Measurements from ENCODE around the gene ATRX. TPM values are rescaled to one million over a fixed set of nuclear protein-coding genes. Genes with fewer than 3 reads are reported as not detected.
"Not testable (repeated sequence)": the region's sequence is repeated elsewhere in the genome, so short reads cannot be mapped to it uniquely, and the experiment has no call there.

ATRX gene
- total and polyA plus RNA-seq, 2 experiments from 2014 or later = 162 to 179 TPM

DNA sequence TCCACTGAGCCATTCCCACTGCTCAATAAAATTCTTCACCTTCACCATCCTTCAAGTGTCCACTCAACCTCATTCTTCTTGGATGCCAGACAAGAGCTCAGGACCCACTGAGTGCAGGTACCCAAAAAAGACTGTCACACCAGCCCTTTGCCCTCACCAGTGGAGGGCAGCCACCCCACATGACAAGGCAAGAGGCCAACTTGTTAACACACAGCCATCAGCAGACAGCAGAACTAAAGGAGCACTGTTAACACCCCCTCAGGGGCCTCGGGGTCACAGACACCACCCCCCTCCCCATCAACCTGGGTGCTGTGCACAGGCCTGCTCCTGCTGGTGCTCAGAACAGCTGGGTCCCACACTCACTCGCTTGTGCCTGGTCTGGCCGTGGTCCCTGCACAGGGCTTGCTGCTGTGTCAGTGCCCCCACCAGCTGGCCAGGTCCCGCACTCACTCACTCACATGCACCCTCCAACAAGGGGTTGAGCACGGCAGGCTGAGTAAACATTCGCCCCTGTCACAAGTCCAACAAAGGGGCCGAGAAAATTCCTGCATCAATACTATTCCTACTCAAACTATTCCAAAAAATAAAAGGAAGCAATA, 54.1 kb downstream of the ATRX start:
- H2AFZ ChIP-seq = no peak overlapping the region
- no peaks in the 10 kb centered on the region for H3K9me2 ChIP-seq (ENCODE audit: insufficient read depth)
- peaks cover 24% of the 10 kb centered on the region; the same call in 1 of the 2 replicates for H3K4me1 ChIP-seq (ENCODE audit: insufficient read depth)
- H3K36me3 ChIP-seq (ENCODE audit: insufficient read depth) = no peaks in the 10 kb centered on the region
- H3K27ac Mint-ChIP-seq = no peak overlapping the region
- H3K27me3 ChIP-seq (ENCODE audit: insufficient read depth) = no peaks in the 10 kb centered on the region
- H3F3A ChIP-seq (replicated peaks; ENCODE audit: low read depth) = no peaks in the 10 kb centered on the region
- H4K20me1 ChIP-seq (replicated peaks; ENCODE audit: insufficient read depth) = peaks cover 26% of the 10 kb centered on the region
- ATAC-seq = peak; percentile 80
- peaks cover 100% of the 10 kb centered on the region for H3K79me2 ChIP-seq (replicated peaks; ENCODE audit: insufficient read depth)
- TF ChIP-seq, protein P1, sequence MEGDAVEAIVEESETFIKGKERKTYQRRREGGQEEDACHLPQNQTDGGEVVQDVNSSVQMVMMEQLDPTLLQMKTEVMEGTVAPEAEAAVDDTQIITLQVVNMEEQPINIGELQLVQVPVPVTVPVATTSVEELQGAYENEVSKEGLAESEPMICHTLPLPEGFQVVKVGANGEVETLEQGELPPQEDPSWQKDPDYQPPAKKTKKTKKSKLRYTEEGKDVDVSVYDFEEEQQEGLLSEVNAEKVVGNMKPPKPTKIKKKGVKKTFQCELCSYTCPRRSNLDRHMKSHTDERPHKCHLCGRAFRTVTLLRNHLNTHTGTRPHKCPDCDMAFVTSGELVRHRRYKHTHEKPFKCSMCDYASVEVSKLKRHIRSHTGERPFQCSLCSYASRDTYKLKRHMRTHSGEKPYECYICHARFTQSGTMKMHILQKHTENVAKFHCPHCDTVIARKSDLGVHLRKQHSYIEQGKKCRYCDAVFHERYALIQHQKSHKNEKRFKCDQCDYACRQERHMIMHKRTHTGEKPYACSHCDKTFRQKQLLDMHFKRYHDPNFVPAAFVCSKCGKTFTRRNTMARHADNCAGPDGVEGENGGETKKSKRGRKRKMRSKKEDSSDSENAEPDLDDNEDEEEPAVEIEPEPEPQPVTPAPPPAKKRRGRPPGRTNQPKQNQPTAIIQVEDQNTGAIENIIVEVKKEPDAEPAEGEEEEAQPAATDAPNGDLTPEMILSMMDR (conservative IDR thresholded peaks at IDR 0.05; ENCODE audit: low read depth in 2 of 2) = peak in 1 of 2 experiments; percentile 18; a peak in 2 of 4 replicates
- TF ChIP-seq, protein P2, sequence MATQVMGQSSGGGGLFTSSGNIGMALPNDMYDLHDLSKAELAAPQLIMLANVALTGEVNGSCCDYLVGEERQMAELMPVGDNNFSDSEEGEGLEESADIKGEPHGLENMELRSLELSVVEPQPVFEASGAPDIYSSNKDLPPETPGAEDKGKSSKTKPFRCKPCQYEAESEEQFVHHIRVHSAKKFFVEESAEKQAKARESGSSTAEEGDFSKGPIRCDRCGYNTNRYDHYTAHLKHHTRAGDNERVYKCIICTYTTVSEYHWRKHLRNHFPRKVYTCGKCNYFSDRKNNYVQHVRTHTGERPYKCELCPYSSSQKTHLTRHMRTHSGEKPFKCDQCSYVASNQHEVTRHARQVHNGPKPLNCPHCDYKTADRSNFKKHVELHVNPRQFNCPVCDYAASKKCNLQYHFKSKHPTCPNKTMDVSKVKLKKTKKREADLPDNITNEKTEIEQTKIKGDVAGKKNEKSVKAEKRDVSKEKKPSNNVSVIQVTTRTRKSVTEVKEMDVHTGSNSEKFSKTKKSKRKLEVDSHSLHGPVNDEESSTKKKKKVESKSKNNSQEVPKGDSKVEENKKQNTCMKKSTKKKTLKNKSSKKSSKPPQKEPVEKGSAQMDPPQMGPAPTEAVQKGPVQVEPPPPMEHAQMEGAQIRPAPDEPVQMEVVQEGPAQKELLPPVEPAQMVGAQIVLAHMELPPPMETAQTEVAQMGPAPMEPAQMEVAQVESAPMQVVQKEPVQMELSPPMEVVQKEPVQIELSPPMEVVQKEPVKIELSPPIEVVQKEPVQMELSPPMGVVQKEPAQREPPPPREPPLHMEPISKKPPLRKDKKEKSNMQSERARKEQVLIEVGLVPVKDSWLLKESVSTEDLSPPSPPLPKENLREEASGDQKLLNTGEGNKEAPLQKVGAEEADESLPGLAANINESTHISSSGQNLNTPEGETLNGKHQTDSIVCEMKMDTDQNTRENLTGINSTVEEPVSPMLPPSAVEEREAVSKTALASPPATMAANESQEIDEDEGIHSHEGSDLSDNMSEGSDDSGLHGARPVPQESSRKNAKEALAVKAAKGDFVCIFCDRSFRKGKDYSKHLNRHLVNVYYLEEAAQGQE (IDR thresholded peaks at IDR 0.05; ENCODE audit: unreplicated experiment) = no peak
- no peak overlapping the region for H3K4me3 Mint-ChIP-seq
- peaks cover 9% of the 10 kb centered on the region; the same call in 2 of the 3 replicates for H3K36me3 Mint-ChIP-seq (ENCODE audit: low read depth)
- peaks cover 25% of the 10 kb centered on the region for H3K4me1 Mint-ChIP-seq
- H3K4me2 ChIP-seq = 0 out of 2 replicates have a peak overlapping the region, but pooled peaks have one; percentile 45
- peaks cover 5% of the 10 kb centered on the region for H3K27me3 Mint-ChIP-seq (ENCODE audit: insufficient read depth, low read depth, poor library complexity)
- no peak overlapping the region for H3K27ac ChIP-seq (ENCODE audit: low read depth)
- peak; percentile 28 for DNase-seq (ENCODE audit: low spot score)
- H3K4me3 ChIP-seq = no peak overlapping the region
- H3K9me3 Mint-ChIP-seq = no peaks in the 10 kb centered on the region

DNA sequence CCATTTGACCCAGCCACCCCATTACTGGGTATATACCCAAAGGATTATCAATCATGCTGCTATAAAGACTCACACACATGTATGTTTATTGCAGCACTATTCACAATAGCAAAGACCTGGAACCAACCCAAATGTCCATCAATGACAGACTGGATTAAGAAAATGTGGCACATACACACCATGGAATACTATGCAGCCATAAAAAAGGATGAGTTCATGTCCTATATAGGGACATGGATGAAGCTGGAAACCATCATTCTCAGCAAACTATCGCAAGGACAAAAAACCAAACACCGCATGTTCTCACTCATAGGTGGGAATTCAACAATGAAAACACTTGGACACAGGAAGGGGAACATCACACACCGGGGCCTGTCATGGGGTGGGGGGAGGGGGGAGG, 59.9 kb downstream of the ATRX start:
- Mint-ChIP-seq H3K36me3 (ENCODE audit: low read depth) (peaks cover 14% of the 10 kb centered on the region; the same call in 2 of the 3 replicates), H3K9me3 (peaks cover 13% of the 10 kb centered on the region; the same call in 2 of the 3 replicates)
- H3K4me1 ChIP-seq (ENCODE audit: insufficient read depth); H3K27ac Mint-ChIP-seq; H3K27ac ChIP-seq (ENCODE audit: low read depth); H2AFZ ChIP-seq; H3K4me3 ChIP-seq; H3K9me2 ChIP-seq (ENCODE audit: insufficient read depth); DNase-seq (ENCODE audit: low spot score); H3K4me1 Mint-ChIP-seq; H3K4me3 Mint-ChIP-seq; H3F3A ChIP-seq (replicated peaks; ENCODE audit: low read depth); H3K36me3 ChIP-seq (ENCODE audit: insufficient read depth); H3K27me3 ChIP-seq (ENCODE audit: insufficient read depth); H3K4me2 ChIP-seq; H3K27me3 Mint-ChIP-seq (ENCODE audit: insufficient read depth, low read depth, poor library complexity); ATAC-seq: not testable (repeated sequence)
- Histone ChIP-seq H4K20me1 (replicated peaks; ENCODE audit: insufficient read depth) (peaks cover 30% of the 10 kb centered on the region), H3K79me2 (replicated peaks; ENCODE audit: insufficient read depth) (peaks cover 100% of the 10 kb centered on the region)

GRCh38 chrX:77723681-77724080, 62.3 kb downstream of the ATRX start:
- Histone ChIP-seq H3K27me3 (ENCODE audit: insufficient read depth) (no peaks in the 10 kb centered on the region), H3K4me1 (ENCODE audit: insufficient read depth) (no peaks in the 10 kb centered on the region), H3K36me3 (ENCODE audit: insufficient read depth) (no peaks in the 10 kb centered on the region), H3K27ac (ENCODE audit: low read depth) (no peak overlapping the region), H3K4me3 (no peak overlapping the region), H4K20me1 (replicated peaks; ENCODE audit: insufficient read depth) (peaks cover 31% of the 10 kb centered on the region), H3K4me2 (no peak overlapping the region), H3K9me2 (ENCODE audit: insufficient read depth) (no peaks in the 10 kb centered on the region), H3K79me2 (replicated peaks; ENCODE audit: insufficient read depth) (peaks cover 100% of the 10 kb centered on the region), H3F3A (replicated peaks; ENCODE audit: low read depth) (no peaks in the 10 kb centered on the region), H2AFZ (no peak overlapping the region)
- no peak overlapping the region for H3K27ac Mint-ChIP-seq
- no peaks in the 10 kb centered on the region for H3K27me3 Mint-ChIP-seq (ENCODE audit: insufficient read depth, low read depth, poor library complexity)
- no peak overlapping the region for H3K4me3 Mint-ChIP-seq
- H3K36me3 Mint-ChIP-seq (ENCODE audit: low read depth) = peaks cover 14% of the 10 kb centered on the region; the same call in 2 of the 3 replicates
- DNase-seq (ENCODE audit: low spot score) (no peak), ATAC-seq (no peak)
- peaks cover 21% of the 10 kb centered on the region for H3K4me1 Mint-ChIP-seq
- peaks cover 13% of the 10 kb centered on the region; the same call in 2 of the 3 replicates for H3K9me3 Mint-ChIP-seq
- no peak for TF ChIP-seq ZNF331 (CRISPR knock-in tag; IDR thresholded peaks at IDR 0.05; ENCODE audit: low read depth)

All from GM23338 (cell line).